Ectodermal cell (in vitro differentiated cells): ENCODE measurements around the gene EYS.
"Not testable (repeated sequence)": the region's sequence is repeated elsewhere in the genome, so short reads cannot be mapped to it uniquely, and the experiment has no call there.

Experiments
- H3K27ac ChIP-seq: 2 replicates; pipeline ENCODE4 v1.7.0; 2013; ENCODE audit warnings: mild to moderate bottlenecking, low read depth, low read length; ENCODE audit not compliant: insufficient read depth, poor library complexity, severe bottlenecking
- H3K27me3 ChIP-seq: 2 replicates; pipeline ENCODE4 v1.7.0; 2013; ENCODE audit warnings: mild to moderate bottlenecking, low read length; ENCODE audit not compliant: insufficient read depth, control insufficient read depth, poor library complexity, severe bottlenecking
- H3K36me3 ChIP-seq: one replicate; pipeline ENCODE4 v1.7.0; 2013; ENCODE audit warnings: low read length; ENCODE audit not compliant: control insufficient read depth, insufficient read depth
- H3K4me1 ChIP-seq: one replicate; pipeline ENCODE4 v1.7.0; 2013; ENCODE audit warnings: low read length; ENCODE audit not compliant: control insufficient read depth, insufficient read depth
- H3K4me3 ChIP-seq: 2 replicates; pipeline ENCODE4 v1.7.0; 2013; ENCODE audit warnings: low read depth, low read length, control low read depth; ENCODE audit not compliant: insufficient read depth
- H3K9me3 ChIP-seq: 2 replicates; pipeline ENCODE4 v1.7.0; 2013; ENCODE audit warnings: mild to moderate bottlenecking, low read length, moderate library complexity; ENCODE audit not compliant: control insufficient read depth
- WGBS, 2 experiments: methylation state at CpG; one replicate each; pipeline ENCODE4 v1.1.7; 2013; ENCODE audit warnings: missing lambda C conversion rate in 2 of 2; 5-methylcytosine and 5-hydroxymethylcytosine counted together

Gene EYS

GRCh38 chr6:65501045-65501444 lies 206.0 kb downstream of the EYS start:
- H3K27ac ChIP-seq, result no peak overlapping the region
- WGBS, 2 experiments, result 93 to 100% methylated on average over 2 of the region's 2 CpGs
- no peaks in the 10 kb centered on the region for H3K9me3 ChIP-seq
- H3K4me1 ChIP-seq, result no peaks in the 10 kb centered on the region
- no peak overlapping the region for H3K4me3 ChIP-seq
- H3K36me3 ChIP-seq, result no peaks in the 10 kb centered on the region
- H3K27me3 ChIP-seq, result no peaks in the 10 kb centered on the region

- not testable (repeated sequence) for H3K27me3 ChIP-seq, H3K4me3 ChIP-seq, H3K36me3 ChIP-seq, H3K9me3 ChIP-seq, H3K27ac ChIP-seq, H3K4me1 ChIP-seq
- WGBS, 2 experiments, result 93 to 94% methylated on average over 5 to 7 of the region's 7 CpGs
These were observed 223.4 kb downstream of the EYS start for GRCh38 chr6:65483652-65484051.

- H3K27ac ChIP-seq, result no peak overlapping the region
- no peak overlapping the region for H3K4me3 ChIP-seq
- H3K27me3 ChIP-seq, result no peaks in the 10 kb centered on the region
- H3K36me3 ChIP-seq, result no peaks in the 10 kb centered on the region
- no peaks in the 10 kb centered on the region for H3K4me1 ChIP-seq
- no peaks in the 10 kb centered on the region for H3K9me3 ChIP-seq
These were observed 237.4 kb downstream of the EYS start for GRCh38 chr6:65469650-65470049.

GRCh38 chr6:65468307-65468706 lies 238.7 kb downstream of the EYS start:
- H3K27ac ChIP-seq, result no peak overlapping the region
- WGBS, 2 experiments, result 83% methylated on average over 2 of the region's 3 CpGs; no CpG with 5 or more reads in 1 of the 2 experiments
- H3K27me3 ChIP-seq, result no peaks in the 10 kb centered on the region
- H3K9me3 ChIP-seq, result no peaks in the 10 kb centered on the region
- no peaks in the 10 kb centered on the region for H3K4me1 ChIP-seq
- H3K36me3 ChIP-seq, result no peaks in the 10 kb centered on the region
- H3K4me3 ChIP-seq, result no peak overlapping the region

GRCh38 chr6:65461121-65461520 lies 245.9 kb downstream of the EYS start:
- Histone ChIP-seq H3K27me3 (no peaks in the 10 kb centered on the region), H3K36me3 (no peaks in the 10 kb centered on the region), H3K27ac (no peak overlapping the region), H3K9me3 (no peaks in the 10 kb centered on the region), H3K4me3 (no peak overlapping the region), H3K4me1 (no peaks in the 10 kb centered on the region)
- WGBS, 2 experiments, result 91 to 96% methylated on average over 3 of the region's 3 CpGs

GRCh38 chr6:65452333-65452732 lies 254.7 kb downstream of the EYS start:
- H3K27me3 ChIP-seq, result no peaks in the 10 kb centered on the region
- H3K4me1 ChIP-seq, result no peaks in the 10 kb centered on the region
- H3K27ac ChIP-seq, result no peak overlapping the region
- H3K36me3 ChIP-seq, result no peaks in the 10 kb centered on the region
- no CpG with 5 or more reads among the region's 1 CpG for WGBS, 2 experiments
- no peaks in the 10 kb centered on the region for H3K9me3 ChIP-seq
- no peak overlapping the region for H3K4me3 ChIP-seq

- H3K9me3 ChIP-seq, result no peaks in the 10 kb centered on the region
- no peaks in the 10 kb centered on the region for H3K36me3 ChIP-seq
- 78 to 87% methylated on average over 1 of the region's 1 CpG for WGBS, 2 experiments
- no peak overlapping the region for H3K27ac ChIP-seq
- H3K4me3 ChIP-seq, result no peak overlapping the region
- no peaks in the 10 kb centered on the region for H3K4me1 ChIP-seq
- H3K27me3 ChIP-seq, result no peaks in the 10 kb centered on the region
These were observed 256.6 kb downstream of the EYS start for GRCh38 chr6:65450451-65450850.

GRCh38 chr6:65449926-65450325 lies 257.1 kb downstream of the EYS start:
- no peaks in the 10 kb centered on the region for H3K27me3 ChIP-seq

GRCh38 chr6:65448866-65449265 lies 258.2 kb downstream of the EYS start:
- H3K27ac ChIP-seq, result no peak overlapping the region
- WGBS, 2 experiments, result 69 to 77% methylated on average over 1 of the region's 1 CpG
- H3K27me3 ChIP-seq, result no peaks in the 10 kb centered on the region
- no peaks in the 10 kb centered on the region for H3K4me1 ChIP-seq
- H3K9me3 ChIP-seq, result no peaks in the 10 kb centered on the region
- H3K4me3 ChIP-seq, result no peak overlapping the region
- H3K36me3 ChIP-seq, result no peaks in the 10 kb centered on the region

More at GRCh38 chr6:65449926-65450325, 257.1 kb downstream of the EYS start:
- Histone ChIP-seq H3K27ac (no peak overlapping the region), H3K4me3 (no peak overlapping the region), H3K4me1 (no peaks in the 10 kb centered on the region), H3K36me3 (no peaks in the 10 kb centered on the region), H3K9me3 (no peaks in the 10 kb centered on the region)
- 83% methylated on average over 1 of the region's 1 CpG for WGBS, 2 experiments

- no peak overlapping the region for H3K27ac ChIP-seq
- H3K4me3 ChIP-seq, result no peak overlapping the region
- no peaks in the 10 kb centered on the region for H3K27me3 ChIP-seq
- WGBS, 2 experiments, result 94 to 100% methylated on average over 1 of the region's 1 CpG
- no peaks in the 10 kb centered on the region for H3K4me1 ChIP-seq
- no peaks in the 10 kb centered on the region for H3K9me3 ChIP-seq
- H3K36me3 ChIP-seq, result no peaks in the 10 kb centered on the region
These were observed 270.7 kb downstream of the EYS start for GRCh38 chr6:65436281-65436680.

GRCh38 chr6:65416621-65417020 lies 290.4 kb downstream of the EYS start:
- Histone ChIP-seq H3K4me3 (no peak overlapping the region), H3K27ac (no peak overlapping the region), H3K4me1 (no peaks in the 10 kb centered on the region), H3K27me3 (no peaks in the 10 kb centered on the region), H3K9me3 (no peaks in the 10 kb centered on the region), H3K36me3 (no peaks in the 10 kb centered on the region)
- WGBS, 2 experiments, result 80 to 98% methylated on average over 1 to 3 of the region's 3 CpGs
